Caco-2 (cell line): Measurements from ENCODE around the gene TFEC. TPM values are rescaled to one million over a fixed set of nuclear protein-coding genes. Genes with fewer than 3 reads are reported as not detected.

Experiments used
- BruUV-seq: library from RNA; stranded (reverse); fragments of 400-500 nt; replicated peaks from 2 replicates; lab custom pipeline; 2021; lab: Mats Ljungman, UMichigan
- CTCF ChIA-PET: fragments of 300-600 bp; sonication (Branson Sonifier 250); formaldehyde crosslinking; loops from one replicate; lab custom pipeline; 2022; ENCODE audit warnings: antibody characterized with exemption; lab: Charles Lee
- POLR2A ChIA-PET: fragments of 300-600 bp; sonication (Branson Sonifier 250); formaldehyde crosslinking; loops from one replicate; lab custom pipeline; 2022; ENCODE audit warnings: antibody characterized with exemption; lab: Charles Lee
- DNase-seq, 2 experiments: peaks; one replicate each; pipeline versions ENCODE4 v3.0.0 to v3.0.0-alpha.2; 2020 to 2022
- H3K27me3 ChIP-seq: replicated peaks from 2 replicates; pipeline ENCODE4 v1.6.0; 2011; ENCODE audit warnings: low read length; ENCODE audit not compliant: control insufficient read depth, insufficient read depth
- H3K36me3 ChIP-seq: 2 replicates; pipeline ENCODE4 v1.5.1; 2011; ENCODE audit warnings: low read length; ENCODE audit not compliant: control insufficient read depth, insufficient read depth
- H3K4me1 ChIP-seq: fragments of 250-450 bp; sonication (Bioruptor Pico); 2 replicates; pipeline ENCODE4 v1.5.1; 2020; ENCODE audit warnings: mild to moderate bottlenecking
- H3K4me3 ChIP-seq: 2 replicates; pipeline ENCODE4 v1.5.1; 2011; ENCODE audit warnings: low read depth, mild to moderate bottlenecking, control low read depth, low read length
- H3K9me3 ChIP-seq: fragments of 250-450 bp; sonication (Bioruptor Pico); 2 replicates; pipeline ENCODE4 v1.5.1; 2020; ENCODE audit warnings: mild to moderate bottlenecking, moderate library complexity
- H3K27ac Mint-ChIP-seq: one replicate; pipeline ENCODE4 v1.8.0; 2022; ENCODE audit warnings: mixed read lengths; ENCODE audit not compliant: unreplicated experiment
- H3K27me3 Mint-ChIP-seq: one replicate; pipeline ENCODE4 v1.8.0; 2022; ENCODE audit warnings: mixed read lengths; ENCODE audit not compliant: insufficient read depth, unreplicated experiment
- H3K36me3 Mint-ChIP-seq: one replicate; pipeline ENCODE4 v1.8.0; 2022; ENCODE audit warnings: mild to moderate bottlenecking, mixed read lengths; ENCODE audit not compliant: insufficient read depth, unreplicated experiment
- H3K4me1 Mint-ChIP-seq: one replicate; pipeline ENCODE4 v1.8.0; 2022; ENCODE audit warnings: low read depth, mixed read lengths; ENCODE audit not compliant: unreplicated experiment
- H3K4me3 Mint-ChIP-seq: one replicate; pipeline ENCODE4 v1.8.0; 2022; ENCODE audit warnings: mild to moderate bottlenecking, moderate library complexity, mixed read lengths; ENCODE audit not compliant: unreplicated experiment
- H3K9me3 Mint-ChIP-seq: one replicate; pipeline ENCODE4 v1.8.0; 2022; ENCODE audit warnings: mixed read lengths; ENCODE audit not compliant: unreplicated experiment
- CTCF ChIP-seq, 2 experiments: fragments of 200-600 bp in 1 of 2; IDR thresholded peaks; 1 replicate in 1 of 2; 2 replicates in 1 of 2; pipeline versions ENCODE4 v1.5.1 to v1.8.0; 2011 to 2022; ENCODE audit warnings: antibody characterized with exemption in 1 of 2, control low read depth in 1 of 2, inconsistent platforms in 1 of 2, low read depth in 1 of 2, low read length in 1 of 2, mild to moderate bottlenecking in 1 of 2, moderate library complexity in 1 of 2; ENCODE audit not compliant: insufficient read depth in 1 of 2, severe bottlenecking in 1 of 2, unreplicated experiment in 1 of 2
- intact Hi-C: fragments of 100-400 bp; cut with micrococcal nuclease; formaldehyde crosslinking; loops from one replicate; pipeline ENCODE4 v1.10.0; 2022; ENCODE audit not compliant: unreplicated experiment
- total RNA-seq: library from RNA; stranded (reverse); gene quantifications from 2 replicates; pipeline ENCODE4 v1.2.3, GENCODE V29; 2022

Gene TFEC
- total RNA-seq, 1 experiment from 2014 or later = 45.1 TPM

- no peak overlapping the region for H3K27ac Mint-ChIP-seq
- H3K4me3 Mint-ChIP-seq = no peak overlapping the region
- CTCF ChIA-PET = no interaction called here
- no peaks in the 10 kb centered on the region for H3K9me3 ChIP-seq
- H3K4me1 ChIP-seq = no peaks in the 10 kb centered on the region
- POLR2A ChIA-PET = no interaction called here
- H3K36me3 Mint-ChIP-seq = no peaks in the 10 kb centered on the region
- TF ChIP-seq CTCF (IDR thresholded peaks at IDR 0.05; ENCODE audit: insufficient read depth in 1 of 2, low read depth in 1 of 2, low read length in 1 of 2, severe bottlenecking in 1 of 2, unreplicated experiment in 1 of 2) = no peak
- H3K36me3 ChIP-seq = no peaks in the 10 kb centered on the region
- no peak for DNase-seq
- peaks cover 11% of the 10 kb centered on the region for H3K9me3 Mint-ChIP-seq
- no peak overlapping the region for H3K4me3 ChIP-seq
- peaks cover 5% of the 10 kb centered on the region for H3K4me1 Mint-ChIP-seq
- intact Hi-C loops = no loop called here
- H3K27me3 Mint-ChIP-seq = no peaks in the 10 kb centered on the region
- BruUV-seq = no TSS peak
- H3K27me3 ChIP-seq = no peaks in the 10 kb centered on the region
Observed at GRCh38 chr7:115889669-115889984, 140.9 kb downstream of the TFEC start.

GRCh38 chr7:115888981-115889668 is 141.4 kb downstream of the TFEC start:
- Mint-ChIP-seq H3K36me3 (no peaks in the 10 kb centered on the region), H3K27ac (no peak overlapping the region), H3K4me1 (peaks cover 5% of the 10 kb centered on the region), H3K4me3 (no peak overlapping the region), H3K27me3 (no peaks in the 10 kb centered on the region), H3K9me3 (peaks cover 11% of the 10 kb centered on the region)
- intact Hi-C loops = no loop called here
- Histone ChIP-seq H3K36me3 (no peaks in the 10 kb centered on the region), H3K27me3 (no peaks in the 10 kb centered on the region), H3K4me1 (no peaks in the 10 kb centered on the region), H3K4me3 (no peak overlapping the region), H3K9me3 (no peaks in the 10 kb centered on the region)
- no TSS peak for BruUV-seq
- no peak for DNase-seq
- ChIA-PET CTCF (no interaction called here), POLR2A (no interaction called here)
- TF ChIP-seq CTCF (IDR thresholded peaks at IDR 0.05; ENCODE audit: insufficient read depth in 1 of 2, low read depth in 1 of 2, low read length in 1 of 2, severe bottlenecking in 1 of 2, unreplicated experiment in 1 of 2) = no peak

GRCh38 chr7:115885550-115885949 is 145.0 kb downstream of the TFEC start:
- BruUV-seq = no TSS peak
- Histone ChIP-seq H3K27me3 (no peaks in the 10 kb centered on the region), H3K9me3 (no peaks in the 10 kb centered on the region), H3K4me1 (no peaks in the 10 kb centered on the region), H3K36me3 (no peaks in the 10 kb centered on the region), H3K4me3 (no peak overlapping the region)
- peaks cover 5% of the 10 kb centered on the region for H3K4me1 Mint-ChIP-seq
- intact Hi-C loops = no loop called here
- peaks cover 10% of the 10 kb centered on the region for H3K9me3 Mint-ChIP-seq
- POLR2A ChIA-PET = no interaction called here
- no peak overlapping the region for H3K27ac Mint-ChIP-seq
- TF ChIP-seq CTCF (IDR thresholded peaks at IDR 0.05; ENCODE audit: insufficient read depth in 1 of 2, low read depth in 1 of 2, low read length in 1 of 2, severe bottlenecking in 1 of 2, unreplicated experiment in 1 of 2) = no peak
- no peak overlapping the region for H3K4me3 Mint-ChIP-seq
- no peak for DNase-seq
- no peaks in the 10 kb centered on the region for H3K36me3 Mint-ChIP-seq
- H3K27me3 Mint-ChIP-seq = no peaks in the 10 kb centered on the region
- CTCF ChIA-PET = no interaction called here

Other genes with a start within 250 kb of the TFEC start
- gene TES, start 179.8 kb upstream of the TFEC start, total RNA-seq = 190 and 207 TPM in 2 replicates